ENCODE measurements around the gene GXYLT1.
"Not testable (repeated sequence)": the region's sequence is repeated elsewhere in the genome, so short reads cannot be mapped to it uniquely, and the experiment has no call there.

The GXYLT1 gene

GRCh38 chr12:42091769-42092168, 52.9 kb downstream of the GXYLT1 start:
- DNase-seq = no peak

GRCh38 chr12:42090899-42091298, 53.8 kb downstream of the GXYLT1 start:
- no peak for DNase-seq

GRCh38 chr12:42086031-42086430, 58.6 kb downstream of the GXYLT1 start:
- no peak for DNase-seq

- no peak for DNase-seq
These were observed 59.1 kb downstream of the GXYLT1 start for GRCh38 chr12:42085594-42085993.

- no peak for DNase-seq
These were observed 60.2 kb downstream of the GXYLT1 start for GRCh38 chr12:42084522-42084921.

GRCh38 chr12:42076976-42077375, 67.7 kb downstream of the GXYLT1 start:
- DNase-seq = no peak

- no peak for DNase-seq
These were observed 74.6 kb downstream of the GXYLT1 start for GRCh38 chr12:42070036-42070435.

- no peak for DNase-seq
These were observed 85.5 kb downstream of the GXYLT1 start for GRCh38 chr12:42059127-42059526.

- DNase-seq = no peak
These were observed 88.5 kb downstream of the GXYLT1 start for GRCh38 chr12:42056130-42056529.

GRCh38 chr12:42053456-42053855, 91.2 kb downstream of the GXYLT1 start:
- no peak for DNase-seq

GRCh38 chr12:42048980-42049379, 95.7 kb downstream of the GXYLT1 start:
- DNase-seq = not testable (repeated sequence)

GRCh38 chr12:42039577-42039976, 105.1 kb downstream of the GXYLT1 start:
- no peak for DNase-seq

GRCh38 chr12:42039176-42039575, 105.5 kb downstream of the GXYLT1 start:
- DNase-seq = no peak

- DNase-seq = no peak
These were observed 112.7 kb downstream of the GXYLT1 start for GRCh38 chr12:42031847-42032564.
